Activated CD4-positive, alpha-beta T cell treated with anti-CD3 and anti-CD28 coated beads for 24 hours (primary cell): ENCODE results near the gene EIF4E3.

ENCODE experiments used
- DNase-seq, 2 donors: peaks; one replicate each; pipeline ENCODE4 v3.0.0-alpha.2; 2020; ENCODE audit warnings: low read depth in 2 of 2

EIF4E3 gene

DNA sequence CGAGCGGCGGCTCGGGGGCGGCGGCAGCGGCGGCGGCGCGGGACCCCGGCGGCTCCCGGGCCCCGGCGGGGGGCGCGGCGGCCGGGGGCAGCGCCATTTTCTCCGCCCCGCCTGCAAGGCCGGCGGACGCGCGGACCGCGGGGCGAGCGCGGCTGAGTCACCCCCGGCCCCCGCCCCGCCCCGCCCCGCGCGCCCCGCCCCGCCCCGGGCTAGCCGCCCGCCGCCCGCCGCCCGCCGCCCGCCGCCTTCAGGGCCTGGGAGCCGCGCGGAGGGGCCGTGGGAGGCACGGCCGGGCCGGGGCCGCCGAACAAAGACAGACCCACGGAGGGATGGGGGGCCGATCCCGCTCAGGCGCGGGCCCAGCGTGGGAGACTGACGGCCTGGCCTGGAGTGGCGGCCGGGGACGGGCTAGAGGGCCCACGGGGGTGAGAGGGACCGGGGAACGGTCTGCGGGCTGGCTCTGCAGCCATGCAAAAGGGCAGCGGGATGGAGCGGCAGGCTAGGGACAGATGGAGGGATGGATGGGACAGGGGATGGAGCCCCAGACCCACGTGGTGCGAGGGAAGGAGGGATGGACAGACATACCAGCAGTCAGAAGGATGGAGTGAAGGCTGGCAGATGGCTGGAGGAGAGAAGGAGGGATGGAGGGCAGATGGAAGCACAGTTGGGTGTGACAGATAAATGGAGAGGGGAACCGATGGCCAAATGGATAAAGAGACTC is at the start of gene EIF4E3:
TSS of gene EIF4E3 (minus strand) at position 132 of the 721 bp plus-strand sequence. CDS start at position 97, 35 bp downstream.
- DNase-seq: no peak

DNA sequence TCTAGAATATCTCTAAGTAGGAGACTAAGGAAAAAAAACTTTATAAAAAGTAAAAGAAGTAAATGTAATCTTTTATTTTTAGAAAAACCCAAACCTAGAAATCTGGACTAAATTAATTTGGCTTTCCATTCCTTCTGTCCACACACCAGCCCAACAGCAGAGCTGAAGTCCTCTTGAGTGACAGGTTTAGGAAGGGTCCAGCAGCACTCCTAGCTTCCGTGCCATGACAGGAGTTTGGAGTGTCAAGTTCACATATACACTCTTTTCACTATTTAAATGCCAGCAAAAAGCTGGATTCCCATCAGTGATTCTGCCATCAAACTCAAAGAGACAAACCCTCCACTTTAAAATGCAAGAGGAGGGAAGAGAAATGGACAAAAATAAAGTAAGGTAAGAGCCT is 46.7 kb upstream of the EIF4E3 start:
- DNase-seq: no peak

DNA sequence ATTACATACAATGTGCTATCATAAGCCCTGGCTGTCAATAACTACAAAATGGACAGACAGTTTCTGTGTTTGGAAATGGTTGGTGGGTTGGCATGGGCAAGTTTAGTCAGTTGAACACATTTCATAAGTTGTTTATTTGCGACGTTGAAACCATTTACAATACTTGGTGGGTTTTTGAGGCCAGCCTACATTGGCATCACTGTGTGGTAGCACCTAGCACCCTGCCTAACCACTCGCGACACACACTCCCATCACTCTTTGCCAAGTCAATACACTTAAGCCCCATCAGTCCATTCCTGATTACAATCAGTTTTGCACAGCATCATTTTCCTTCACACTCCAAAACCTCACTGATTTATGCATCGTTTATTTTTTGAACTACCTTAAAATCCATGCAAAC is 45.9 kb upstream of the EIF4E3 start:
- no peak for DNase-seq

DNA sequence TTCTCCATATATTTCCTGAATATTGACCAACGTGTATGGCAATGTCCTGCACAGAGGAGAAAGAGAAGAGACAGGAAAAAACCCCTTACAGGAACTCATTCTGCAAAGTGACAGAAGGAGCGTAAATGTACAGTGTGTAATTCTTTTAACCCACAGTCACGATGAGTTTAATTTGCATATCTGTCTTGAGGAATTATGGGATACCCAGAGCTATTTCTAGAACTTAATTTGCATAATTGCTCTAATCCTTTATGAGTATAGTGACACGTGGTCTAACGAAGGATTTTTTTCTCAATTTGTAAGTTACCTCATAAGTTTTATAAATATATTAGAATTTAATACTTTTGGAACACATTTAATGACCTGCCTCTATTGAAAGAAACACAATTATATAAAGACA is 38.2 kb upstream of the EIF4E3 start:
- DNase-seq: no peak

DNA sequence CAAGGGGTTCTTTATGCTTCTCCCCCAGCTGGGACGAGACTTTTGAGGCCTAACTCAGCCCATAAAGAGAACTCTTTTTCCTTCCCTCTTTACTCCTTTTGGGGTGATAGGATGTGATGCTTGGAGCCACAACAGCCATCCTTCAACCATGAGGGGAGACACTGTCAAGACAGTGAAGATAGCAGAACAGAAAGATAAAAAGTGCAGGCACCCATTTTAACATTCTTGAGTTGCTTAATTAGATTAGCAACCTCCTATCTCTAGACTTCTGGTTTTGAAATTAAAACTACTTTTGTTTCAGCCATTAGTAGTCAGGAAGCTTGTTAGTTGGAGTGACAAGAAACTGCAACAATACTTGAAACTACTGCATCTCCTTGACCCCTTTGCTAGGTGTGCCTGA is 34.9 kb upstream of the EIF4E3 start:
- no peak for DNase-seq

DNA sequence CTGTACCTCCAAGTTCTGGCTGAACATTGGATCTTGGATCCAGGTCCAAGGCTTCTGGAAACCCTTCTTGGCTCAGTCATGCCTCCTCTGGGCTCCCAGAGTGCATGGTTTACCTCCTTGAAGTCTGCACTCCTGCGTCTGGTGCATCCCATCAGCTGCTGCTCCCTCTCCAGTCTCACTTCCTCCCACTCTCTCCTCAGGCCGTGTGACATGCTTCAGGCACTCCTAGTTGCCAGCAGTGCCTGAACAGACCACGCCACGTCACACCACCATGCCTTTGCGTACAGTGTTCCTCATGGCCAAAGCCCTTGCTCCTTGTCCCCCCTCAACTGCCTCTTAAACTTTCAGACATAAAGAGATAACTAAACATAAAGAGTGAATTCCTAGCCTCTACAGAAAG is 34.2 kb upstream of the EIF4E3 start:
- no peak for DNase-seq

DNA sequence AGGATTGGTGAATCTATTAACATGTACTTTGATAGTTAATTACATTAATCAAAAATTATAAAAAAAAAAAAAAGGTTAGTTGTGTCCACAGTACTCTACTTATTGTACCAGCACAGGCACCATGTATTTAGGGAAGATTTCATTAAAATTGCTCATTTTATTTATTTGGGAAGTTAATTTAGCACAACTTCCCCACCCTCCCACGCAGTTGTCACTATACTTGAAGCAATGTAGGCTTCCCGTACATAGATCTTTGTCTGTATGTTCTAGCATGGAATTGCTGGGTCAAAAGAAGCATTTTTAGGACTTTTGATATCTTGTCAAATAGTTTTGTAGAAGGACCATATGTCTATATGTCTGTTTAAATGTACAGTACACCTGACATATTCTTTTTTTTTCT is 32.9 kb upstream of the EIF4E3 start:
- DNase-seq: no peak

DNA sequence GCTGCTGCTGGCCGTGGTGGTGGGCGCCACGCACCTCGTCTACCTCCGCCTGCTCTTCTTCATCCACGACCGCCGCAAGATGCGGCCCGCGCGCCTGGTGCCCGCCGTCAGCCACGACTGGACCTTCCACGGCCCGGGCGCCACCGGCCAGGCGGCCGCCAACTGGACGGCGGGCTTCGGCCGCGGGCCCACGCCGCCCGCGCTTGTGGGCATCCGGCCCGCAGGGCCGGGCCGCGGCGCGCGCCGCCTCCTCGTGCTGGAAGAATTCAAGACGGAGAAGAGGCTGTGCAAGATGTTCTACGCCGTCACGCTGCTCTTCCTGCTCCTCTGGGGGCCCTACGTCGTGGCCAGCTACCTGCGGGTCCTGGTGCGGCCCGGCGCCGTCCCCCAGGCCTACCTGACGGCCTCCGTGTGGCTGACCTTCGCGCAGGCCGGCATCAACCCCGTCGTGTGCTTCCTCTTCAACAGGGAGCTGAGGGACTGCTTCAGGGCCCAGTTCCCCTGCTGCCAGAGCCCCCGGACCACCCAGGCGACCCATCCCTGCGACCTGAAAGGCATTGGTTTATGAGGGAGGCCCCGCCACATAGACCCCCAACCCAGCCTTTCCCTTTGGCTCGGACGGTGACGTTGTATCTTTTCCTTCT is 29.5 kb upstream of the EIF4E3 start:
- DNase-seq: no peak

DNA sequence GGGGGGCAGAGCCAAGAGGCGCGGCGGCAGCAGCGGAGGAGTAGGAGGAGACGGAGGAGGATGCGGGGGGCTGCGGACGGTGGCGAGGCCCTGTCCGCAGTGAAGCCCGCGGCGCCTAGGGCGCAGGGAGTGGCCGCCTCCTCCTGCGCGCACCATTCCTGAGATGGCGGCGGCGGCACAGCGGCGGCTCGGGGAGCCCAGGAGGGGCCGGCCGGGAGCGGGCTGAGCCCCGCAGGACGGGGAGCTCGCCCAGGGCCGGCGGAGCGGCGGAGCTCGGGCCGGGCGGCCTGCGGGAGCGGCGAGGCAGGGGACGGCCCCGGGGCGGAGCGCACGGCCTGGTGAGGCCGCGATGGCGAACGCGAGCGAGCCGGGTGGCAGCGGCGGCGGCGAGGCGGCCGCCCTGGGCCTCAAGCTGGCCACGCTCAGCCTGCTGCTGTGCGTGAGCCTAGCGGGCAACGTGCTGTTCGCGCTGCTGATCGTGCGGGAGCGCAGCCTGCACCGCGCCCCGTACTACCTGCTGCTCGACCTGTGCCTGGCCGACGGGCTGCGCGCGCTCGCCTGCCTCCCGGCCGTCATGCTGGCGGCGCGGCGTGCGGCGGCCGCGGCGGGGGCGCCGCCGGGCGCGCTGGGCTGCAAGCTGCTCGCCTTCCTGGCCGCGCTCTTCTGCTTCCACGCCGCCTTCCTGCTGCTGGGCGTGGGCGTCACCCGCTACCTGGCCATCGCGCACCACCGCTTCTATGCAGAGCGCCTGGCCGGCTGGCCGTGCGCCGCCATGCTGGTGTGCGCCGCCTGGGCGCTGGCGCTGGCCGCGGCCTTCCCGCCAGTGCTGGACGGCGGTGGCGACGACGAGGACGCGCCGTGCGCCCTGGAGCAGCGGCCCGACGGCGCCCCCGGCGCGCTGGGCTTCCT is 28.8 kb upstream of the EIF4E3 start, which contains the start of gene GPR27:
TSS of gene GPR27 (plus strand) at position 155 of the 909 bp plus-strand sequence. CDS start at position 350, 195 bp downstream.
- DNase-seq: no peak

DNA sequence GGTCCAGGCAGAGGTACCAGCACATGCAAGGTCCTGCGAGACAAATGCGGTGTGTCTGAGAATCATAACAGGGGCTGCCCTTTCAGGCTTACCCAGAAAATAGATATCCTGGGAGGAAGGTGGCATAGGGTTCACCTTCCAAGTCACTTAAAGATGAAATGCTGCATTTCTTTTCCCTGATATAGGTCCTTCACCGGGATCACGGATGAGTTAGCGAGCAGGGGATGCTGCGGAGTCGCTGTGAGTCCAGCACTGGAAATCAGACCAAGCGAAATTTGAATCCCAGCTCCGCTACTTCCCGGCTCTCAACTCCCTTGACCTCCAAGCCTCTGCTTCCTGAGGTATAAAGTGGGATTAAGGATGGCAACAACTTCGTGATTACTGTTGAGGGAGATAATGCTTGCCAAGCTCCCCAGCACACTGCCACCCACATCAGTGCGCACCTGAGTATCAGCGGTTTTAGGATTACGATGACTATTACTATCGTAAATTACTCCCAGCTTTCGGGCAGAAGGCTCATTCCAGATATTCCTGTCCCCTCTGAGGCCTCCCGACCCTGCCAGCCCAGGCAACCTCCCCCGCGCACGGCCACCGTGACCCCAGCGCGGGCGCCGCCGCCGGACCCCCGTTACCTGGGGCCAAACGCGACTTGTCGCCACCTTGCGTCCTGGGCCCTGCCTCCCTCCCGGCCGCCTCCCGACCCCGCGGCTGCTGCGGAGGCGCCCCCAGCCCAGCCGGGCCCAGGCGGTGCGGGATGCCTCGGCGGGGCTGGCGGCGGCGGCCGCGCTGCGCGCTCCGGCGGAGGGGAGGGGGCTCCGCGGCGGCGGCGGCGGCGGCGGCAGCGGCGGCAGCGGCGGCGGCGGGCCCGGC is 27.9 kb upstream of the EIF4E3 start:
- no peak for DNase-seq

DNA sequence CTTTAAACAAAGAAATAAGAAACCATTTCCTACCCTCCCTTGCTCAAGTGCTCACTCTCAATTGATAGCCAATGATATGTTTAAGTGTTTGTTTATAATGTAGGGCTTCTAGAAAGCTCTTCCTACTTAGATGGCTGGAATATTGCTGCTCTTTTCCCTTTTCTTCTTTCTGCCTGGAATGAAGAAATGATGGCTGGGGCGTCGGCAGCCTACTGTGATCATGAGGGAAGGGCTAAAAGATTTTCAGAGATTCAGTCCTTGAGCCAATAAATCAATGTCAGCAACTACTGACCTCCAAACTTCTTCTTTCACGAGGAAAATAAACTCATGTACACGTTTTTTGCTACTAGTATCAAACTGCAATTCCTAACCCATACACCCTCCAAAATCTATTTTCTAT is 26.4 kb upstream of the EIF4E3 start:
- no peak for DNase-seq

DNA sequence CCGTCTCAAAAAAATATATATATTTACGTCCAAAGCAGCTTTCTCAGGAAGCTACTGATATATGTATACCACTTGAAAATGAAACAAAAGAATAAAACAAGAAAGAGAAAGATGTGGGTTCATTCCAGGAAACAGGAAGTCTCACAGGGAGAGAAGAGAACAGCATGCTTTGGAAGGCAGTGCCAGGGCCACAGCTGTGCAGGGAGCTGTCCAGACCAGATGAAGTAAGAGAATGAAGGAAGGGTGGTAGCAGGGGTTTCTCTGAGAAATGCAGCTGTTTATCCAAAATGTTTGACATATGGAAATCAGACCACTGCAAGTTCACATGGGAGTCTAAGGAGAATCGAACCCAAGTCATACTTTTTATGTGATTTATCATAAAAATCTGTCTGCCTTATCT is 19.5 kb upstream of the EIF4E3 start:
- no peak for DNase-seq

DNA sequence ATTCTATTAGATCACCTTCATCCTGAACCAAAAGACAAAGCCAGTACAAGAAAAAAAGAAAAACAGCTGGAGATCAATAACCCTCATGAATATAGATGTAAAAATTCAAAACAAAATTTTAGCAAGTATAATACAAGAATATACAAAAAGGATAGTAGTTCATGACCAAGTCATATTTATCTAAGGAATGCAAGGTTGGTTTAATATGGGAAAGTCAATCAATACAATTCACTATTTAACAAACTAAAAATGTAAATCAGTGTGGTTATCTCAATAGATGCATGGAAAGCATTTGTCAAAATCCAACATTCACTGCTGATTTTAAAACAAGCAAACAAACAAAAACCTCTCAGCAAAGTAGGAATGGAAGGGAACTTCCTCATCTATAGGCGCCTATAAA is 17.4 kb upstream of the EIF4E3 start:
- DNase-seq: no peak

DNA sequence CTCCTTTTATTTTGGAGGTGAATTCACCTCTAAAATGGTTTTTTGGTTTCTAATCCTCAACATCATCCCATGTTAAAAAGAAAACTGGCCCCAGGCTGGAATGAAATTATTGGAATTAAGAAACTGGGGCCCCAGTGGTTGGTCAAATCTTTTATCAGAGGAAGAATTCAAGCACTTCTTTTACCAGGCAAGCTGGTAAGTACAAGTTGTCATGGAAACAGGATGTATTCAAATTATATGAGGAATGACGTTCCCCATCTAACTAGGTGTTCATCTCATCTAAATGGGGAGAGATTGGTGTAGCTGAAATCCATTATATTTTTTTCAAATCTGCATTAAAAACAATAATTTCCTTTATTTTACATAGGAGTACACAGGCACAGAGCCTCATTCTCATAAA is 9.7 kb upstream of the EIF4E3 start:
- DNase-seq: no peak

DNA sequence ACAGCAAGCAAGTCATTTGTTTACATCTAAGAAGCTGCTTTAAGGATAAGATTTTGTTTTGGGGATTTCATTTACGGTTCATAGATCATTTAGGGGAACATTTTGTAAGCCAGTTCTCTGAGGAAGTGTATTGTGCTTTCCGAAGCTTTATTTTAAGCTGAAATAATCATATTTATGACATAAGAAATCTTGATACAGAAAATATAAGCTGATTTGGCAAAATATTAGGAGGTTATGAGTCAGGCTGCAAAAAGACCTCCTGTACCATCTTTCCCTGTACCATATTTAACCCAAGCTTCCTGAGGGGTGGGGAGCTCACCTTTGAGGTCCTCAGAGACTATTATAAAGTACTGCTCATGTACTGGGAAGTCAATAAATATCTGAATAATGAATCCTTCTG is 8.1 kb upstream of the EIF4E3 start:
- DNase-seq: no peak

DNA sequence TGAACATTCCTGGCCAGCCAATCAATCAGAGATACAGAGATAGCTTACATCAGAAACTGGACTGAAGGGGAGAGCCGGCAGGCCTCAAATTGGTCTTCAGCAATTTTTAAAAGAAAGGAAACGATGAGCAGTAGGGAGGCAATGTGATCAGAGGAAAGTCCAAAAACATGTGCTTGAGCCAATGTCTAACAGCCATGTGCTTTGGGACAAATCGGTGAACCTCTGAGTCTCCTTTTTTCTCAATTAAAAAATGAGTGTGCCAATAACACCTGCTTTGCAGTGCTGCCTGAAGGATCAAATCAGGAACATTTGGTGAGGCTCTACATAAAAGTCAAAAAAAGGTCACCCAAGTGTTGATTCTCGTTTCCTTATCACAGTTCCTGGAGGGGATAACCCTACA is 7.4 kb upstream of the EIF4E3 start:
- no peak for DNase-seq

DNA sequence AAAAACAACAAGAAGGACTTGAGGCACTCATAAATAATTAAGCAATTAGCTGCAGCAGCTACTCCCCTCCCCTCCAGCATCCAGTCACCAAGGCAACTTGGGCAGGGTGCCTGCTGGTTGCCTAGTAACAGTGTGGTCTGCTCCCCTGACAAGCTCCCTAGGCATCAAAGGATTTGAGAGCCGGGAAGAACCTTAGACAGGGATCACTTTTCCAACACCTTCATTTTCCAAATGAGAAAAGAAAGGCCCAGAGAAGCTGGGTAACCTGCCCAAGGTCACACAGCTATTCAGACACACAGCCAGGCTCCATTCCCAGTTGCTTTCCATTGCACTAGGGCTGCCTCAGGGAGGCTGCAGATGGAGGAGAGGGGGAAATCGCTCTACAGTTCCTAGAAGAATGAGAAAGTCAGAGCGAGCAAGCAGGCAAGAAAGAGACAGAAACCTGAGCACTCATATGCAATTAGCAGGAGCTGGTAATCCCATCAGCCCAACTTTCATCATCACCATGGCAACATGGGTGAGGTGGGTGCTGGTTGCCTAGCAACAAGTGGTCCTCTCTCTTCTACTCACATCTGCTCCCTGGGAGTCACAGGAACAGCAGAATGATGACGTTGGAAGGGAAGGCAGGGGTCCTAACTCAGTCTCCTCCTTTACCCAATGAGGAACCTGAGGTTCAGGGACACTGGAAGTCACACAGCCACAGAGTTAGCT is 3.6 kb upstream of the EIF4E3 start:
- DNase-seq: no peak

DNA sequence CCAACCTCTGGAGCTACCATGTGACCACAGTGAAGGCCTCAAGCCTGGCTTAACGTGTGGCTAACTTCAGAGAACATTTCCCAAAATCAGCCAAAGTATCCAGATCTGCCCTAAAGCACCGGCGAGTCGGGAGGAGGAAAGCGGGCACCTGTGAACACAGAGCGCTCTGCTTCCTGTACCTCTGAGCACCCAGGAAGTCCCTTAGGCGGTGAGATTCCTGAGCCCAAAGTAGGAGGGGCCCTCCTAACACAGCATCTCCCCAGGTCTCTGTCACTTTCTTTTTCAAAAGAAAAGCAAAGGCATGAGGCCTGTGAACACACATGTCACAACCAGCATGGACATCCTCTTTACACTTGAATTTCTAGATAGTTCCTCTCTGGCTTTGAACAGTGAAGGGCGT is 944 bp upstream of the EIF4E3 start:
- DNase-seq: no peak

DNA sequence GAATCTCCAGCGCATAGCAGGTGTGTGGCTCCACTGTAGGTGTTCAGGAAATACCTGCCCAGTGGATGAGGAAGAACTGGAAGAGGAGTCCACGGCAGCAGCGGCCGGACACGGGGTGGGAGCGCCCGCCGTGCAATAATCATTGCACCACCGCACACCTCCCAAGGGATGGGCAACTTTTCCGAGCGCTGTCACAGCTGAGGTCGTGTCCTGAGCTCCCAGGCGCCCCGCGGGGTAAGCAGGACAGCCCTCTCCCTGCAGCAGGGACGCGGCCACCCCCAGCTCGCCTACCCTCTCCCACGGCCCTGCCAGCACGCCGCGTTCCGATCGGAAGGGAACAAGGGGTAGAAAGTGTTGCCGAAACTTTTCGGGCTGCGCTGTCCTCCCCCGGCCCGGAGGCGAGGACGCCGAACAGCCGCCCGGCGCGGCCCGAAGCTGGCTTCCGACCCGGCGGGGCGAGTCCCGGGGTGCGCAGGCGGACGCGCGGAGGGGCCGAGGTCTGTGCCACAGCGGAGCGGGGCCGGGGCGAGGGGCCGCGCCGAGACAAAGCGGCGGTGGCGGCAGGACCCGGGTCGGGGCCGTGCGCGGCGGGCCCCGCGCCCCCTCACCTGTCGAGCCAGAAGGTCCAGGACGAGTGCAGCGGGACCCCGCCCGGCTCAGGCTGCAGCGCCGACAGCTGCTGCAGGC is 475 bp downstream of the EIF4E3 start:
- no peak for DNase-seq

DNA sequence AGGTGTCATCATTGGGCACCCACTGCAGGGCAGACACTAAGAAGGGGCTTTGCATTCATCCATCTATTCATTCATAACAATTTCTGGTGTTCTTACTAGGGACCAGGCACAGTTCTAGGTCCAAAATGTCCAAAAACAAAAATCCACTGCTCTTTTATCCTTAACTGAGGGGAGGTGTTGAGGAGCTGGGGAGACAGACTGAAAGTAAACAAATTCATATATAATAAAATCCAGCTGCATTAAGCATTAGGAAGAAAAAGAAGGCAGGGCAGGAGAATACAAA is 1.1 kb downstream of the EIF4E3 start:
- no peak for DNase-seq
